Keratinocyte (primary cell): ENCODE measurements around the gene TECTB. TPM values are rescaled to one million over a fixed set of nuclear protein-coding genes. Genes with fewer than 3 reads are reported as not detected.

ENCODE experiments used
- DNase-seq: peaks from one replicate; pipeline ENCODE4 v3.0.0-alpha.2; 2011; ENCODE audit warnings: low read depth, missing footprints, low spot score
- FAIRE-seq: peaks from 2 replicates; lab custom pipeline; 2011; peaks lifted over from hg19 to GRCh38; lab: Jason Lieb, UNC
- H2AFZ ChIP-seq: 2 replicates; pipeline ENCODE4 v1.6.0; 2012; ENCODE audit warnings: low read length, control low read depth, inconsistent platforms; ENCODE audit not compliant: control insufficient read depth
- H3K27ac ChIP-seq: 2 replicates; pipeline ENCODE4 v1.5.1; 2011; ENCODE audit warnings: low read length; ENCODE audit not compliant: control insufficient read depth, insufficient read depth
- H3K27me3 ChIP-seq: 3 replicates; pipeline ENCODE4 v1.6.0; 2011; ENCODE audit warnings: low read length; ENCODE audit not compliant: control insufficient read depth, insufficient read depth; ENCODE audit errors: extremely low read depth
- H3K36me3 ChIP-seq, 2 experiments: 2 replicates in 1 of 2; 3 replicates in 1 of 2; pipeline ENCODE4 v1.5.1; 2011; ENCODE audit warnings: low read length in 2 of 2, mild to moderate bottlenecking in 1 of 2; ENCODE audit not compliant: control insufficient read depth in 2 of 2, insufficient read depth in 2 of 2; ENCODE audit errors: extremely low read depth in 1 of 2
- H3K4me1 ChIP-seq: 3 replicates; pipeline ENCODE4 v1.5.1; 2011; ENCODE audit warnings: low read length; ENCODE audit not compliant: control insufficient read depth, insufficient read depth; ENCODE audit errors: extremely low read depth
- H3K4me2 ChIP-seq: 3 replicates; pipeline ENCODE4 v1.6.0; 2011; ENCODE audit warnings: low read depth, low read length; ENCODE audit not compliant: control insufficient read depth, insufficient read depth; ENCODE audit errors: extremely low read depth
- H3K4me3 ChIP-seq, 3 experiments: fragments of 200-600 bp in 1 of 3; sonication (generic) in 1 of 3; 2 replicates in 2 of 3; 3 replicates in 1 of 3; pipeline ENCODE4 v1.5.1; 2011 to 2016; ENCODE audit warnings: low read length in 3 of 3, mild to moderate bottlenecking in 3 of 3, control low read depth in 2 of 3, inconsistent platforms in 1 of 3, low read depth in 1 of 3, mixed read lengths in 1 of 3, mixed run types in 1 of 3, moderate library complexity in 1 of 3; ENCODE audit not compliant: control insufficient read depth in 2 of 3, insufficient read depth in 2 of 3; ENCODE audit errors: extremely low read depth in 1 of 3
- H3K79me2 ChIP-seq: 2 replicates; pipeline ENCODE4 v1.6.0; 2012; ENCODE audit warnings: low read length; ENCODE audit not compliant: control insufficient read depth, insufficient read depth
- H3K9ac ChIP-seq: 3 replicates; pipeline ENCODE4 v1.6.0; 2011; ENCODE audit warnings: low read length; ENCODE audit not compliant: control insufficient read depth, insufficient read depth; ENCODE audit errors: extremely low read depth
- H3K9me1 ChIP-seq: 3 replicates; pipeline ENCODE4 v1.6.0; 2011; ENCODE audit warnings: low read length; ENCODE audit not compliant: control insufficient read depth, insufficient read depth; ENCODE audit errors: extremely low read depth
- H3K9me3 ChIP-seq: 2 replicates; pipeline ENCODE4 v1.5.1; 2012; ENCODE audit warnings: low read depth, low read length; ENCODE audit not compliant: control insufficient read depth
- H4K20me1 ChIP-seq: 3 replicates; pipeline ENCODE4 v1.6.0; 2011; ENCODE audit warnings: low read length; ENCODE audit not compliant: control insufficient read depth, insufficient read depth; ENCODE audit errors: extremely low read depth
- EZH2 ChIP-seq: IDR thresholded peaks from one replicate; pipeline ENCODE4 v1.6.1; 2012; ENCODE audit warnings: inconsistent platforms, mild to moderate bottlenecking, low read length, moderate library complexity
- dilution Hi-C: fragments of 300-500 bp; cut with MboI; formaldehyde crosslinking; loops from one replicate; pipeline ENCODE4 v1.7.0; 2020; ENCODE audit warnings: low sequenced_read_pairs; ENCODE audit not compliant: extremely low pct_ligation_motif_present
- polyA plus RNA-seq, 5 experiments: library from polyadenylated mRNA; depleted of rRNA in 3 of 5; stranded (reverse) in 3 of 5; stranded (forward) in 1 of 5; unstranded in 1 of 5; fragments of >200 nt; gene quantifications; 1 replicate in 1 of 5; 2 replicates in 3 of 5; 3 replicates in 1 of 5; pipeline versions ENCODE4 v1.2.1 to v1.2.3, GENCODE V29; 2011 to 2012; ENCODE audit warnings: missing spikeins in 2 of 5, low read depth in 1 of 5, low replicate concordance in 1 of 5
- TF ChIP-seq, protein P1 (sequence below), 3 experiments: IDR thresholded peaks in 1 of 3; conservative IDR thresholded peaks in 1 of 3; optimal IDR thresholded peaks in 1 of 3; 2 replicates in 2 of 3; 3 replicates in 1 of 3; pipeline versions ENCODE3 to v1.5.1; 2011; ENCODE audit warnings: low read length in 3 of 3, mild to moderate bottlenecking in 3 of 3, moderate library complexity in 2 of 3, control low read depth in 1 of 3, inconsistent platforms in 1 of 3; ENCODE audit not compliant: insufficient read depth in 2 of 3; ENCODE audit errors: extremely low read depth in 1 of 3

Gene TECTB
- polyA plus RNA-seq, 1 donor (not counting 4 experiments of a cell fraction or from before 2014, with no cell fraction given), result not detected

- no peak overlapping the region for H2AFZ ChIP-seq
- no peaks in the 10 kb centered on the region for H3K36me3 ChIP-seq
- no peaks in the 10 kb centered on the region for H4K20me1 ChIP-seq
- no peak overlapping the region for H3K27ac ChIP-seq
- FAIRE-seq (no peak), DNase-seq (no peak)
- no peaks in the 10 kb centered on the region for H3K9me3 ChIP-seq
- H3K9ac ChIP-seq, result no peak overlapping the region
- TF ChIP-seq, protein P1, sequence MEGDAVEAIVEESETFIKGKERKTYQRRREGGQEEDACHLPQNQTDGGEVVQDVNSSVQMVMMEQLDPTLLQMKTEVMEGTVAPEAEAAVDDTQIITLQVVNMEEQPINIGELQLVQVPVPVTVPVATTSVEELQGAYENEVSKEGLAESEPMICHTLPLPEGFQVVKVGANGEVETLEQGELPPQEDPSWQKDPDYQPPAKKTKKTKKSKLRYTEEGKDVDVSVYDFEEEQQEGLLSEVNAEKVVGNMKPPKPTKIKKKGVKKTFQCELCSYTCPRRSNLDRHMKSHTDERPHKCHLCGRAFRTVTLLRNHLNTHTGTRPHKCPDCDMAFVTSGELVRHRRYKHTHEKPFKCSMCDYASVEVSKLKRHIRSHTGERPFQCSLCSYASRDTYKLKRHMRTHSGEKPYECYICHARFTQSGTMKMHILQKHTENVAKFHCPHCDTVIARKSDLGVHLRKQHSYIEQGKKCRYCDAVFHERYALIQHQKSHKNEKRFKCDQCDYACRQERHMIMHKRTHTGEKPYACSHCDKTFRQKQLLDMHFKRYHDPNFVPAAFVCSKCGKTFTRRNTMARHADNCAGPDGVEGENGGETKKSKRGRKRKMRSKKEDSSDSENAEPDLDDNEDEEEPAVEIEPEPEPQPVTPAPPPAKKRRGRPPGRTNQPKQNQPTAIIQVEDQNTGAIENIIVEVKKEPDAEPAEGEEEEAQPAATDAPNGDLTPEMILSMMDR (optimal IDR thresholded peaks at IDR 0.05 in 1 of 3, IDR thresholded peaks at IDR 0.05 in 1 of 3, conservative IDR thresholded peaks at IDR 0.05 in 1 of 3; ENCODE audit: extremely low read depth in 1 of 3, insufficient read depth in 2 of 3, low read length in 3 of 3), result no peak
- TF ChIP-seq EZH2, result no peak
- H3K4me1 ChIP-seq, result no peaks in the 10 kb centered on the region
- dilution Hi-C loops, result no loop called here
- H3K27me3 ChIP-seq, result no peaks in the 10 kb centered on the region
- H3K9me1 ChIP-seq, result no peaks in the 10 kb centered on the region
- H3K4me2 ChIP-seq, result no peak overlapping the region
- no peaks in the 10 kb centered on the region for H3K79me2 ChIP-seq
- H3K4me3 ChIP-seq, result no peak overlapping the region
These were observed 8.4 kb upstream of the TECTB start for GRCh38 chr10:112274831-112275230.

- dilution Hi-C loops, result no loop called here
- Histone ChIP-seq H3K9me3 (no peaks in the 10 kb centered on the region), H3K27me3 (no peaks in the 10 kb centered on the region)
These were observed 7.5 kb upstream of the TECTB start for GRCh38 chr10:112275512-112276245.

More at GRCh38 chr10:112275512-112276245, 7.5 kb upstream of the TECTB start:
- H2AFZ ChIP-seq, result no peak overlapping the region
- no peaks in the 10 kb centered on the region for H3K79me2 ChIP-seq
- no peaks in the 10 kb centered on the region for H3K36me3 ChIP-seq
- TF ChIP-seq, protein P1 (optimal IDR thresholded peaks at IDR 0.05 in 1 of 3, IDR thresholded peaks at IDR 0.05 in 1 of 3, conservative IDR thresholded peaks at IDR 0.05 in 1 of 3; ENCODE audit: extremely low read depth in 1 of 3, insufficient read depth in 2 of 3, low read length in 3 of 3), result no peak
- TF ChIP-seq EZH2, result no peak
- H3K27ac ChIP-seq, result no peak overlapping the region
- H3K4me1 ChIP-seq, result no peaks in the 10 kb centered on the region
- H3K9me1 ChIP-seq, result no peaks in the 10 kb centered on the region
- no peak overlapping the region for H3K4me3 ChIP-seq
- FAIRE-seq, result no peak
- H4K20me1 ChIP-seq, result no peaks in the 10 kb centered on the region
- DNase-seq, result no peak
- no peak overlapping the region for H3K9ac ChIP-seq
- no peak overlapping the region for H3K4me2 ChIP-seq
